Placental epithelial cell (primary cell): ENCODE measurements around the gene TAAR2. TPM values are rescaled to one million over a fixed set of nuclear protein-coding genes. Genes with fewer than 3 reads are reported as not detected.

Source experiments
- total RNA-seq: library from RNA; depleted of rRNA; stranded (reverse); fragments of >200 nt; gene quantifications from 2 replicates; pipeline ENCODE4 v1.2.3, GENCODE V29; 2012

The TAAR2 gene, protein sequence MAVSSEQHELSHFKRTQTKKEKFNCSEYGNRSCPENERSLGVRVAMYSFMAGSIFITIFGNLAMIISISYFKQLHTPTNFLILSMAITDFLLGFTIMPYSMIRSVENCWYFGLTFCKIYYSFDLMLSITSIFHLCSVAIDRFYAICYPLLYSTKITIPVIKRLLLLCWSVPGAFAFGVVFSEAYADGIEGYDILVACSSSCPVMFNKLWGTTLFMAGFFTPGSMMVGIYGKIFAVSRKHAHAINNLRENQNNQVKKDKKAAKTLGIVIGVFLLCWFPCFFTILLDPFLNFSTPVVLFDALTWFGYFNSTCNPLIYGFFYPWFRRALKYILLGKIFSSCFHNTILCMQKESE
- total RNA-seq = not detected in 2 replicates

GRCh38 chr6:132624175-132624574 is at the start of gene TAAR2:
TAAR2 (minus strand) TSS chr6:132624275; CDS start chr6:132624275, 0 bp downstream.

GRCh38 chr6:132659082-132659481 is 35.0 kb upstream of the TAAR2 start, which contains the start of gene TAAR1:
TAAR1 (minus strand) TSS chr6:132659182; CDS start chr6:132646003, 13,179 bp downstream.

DNA sequence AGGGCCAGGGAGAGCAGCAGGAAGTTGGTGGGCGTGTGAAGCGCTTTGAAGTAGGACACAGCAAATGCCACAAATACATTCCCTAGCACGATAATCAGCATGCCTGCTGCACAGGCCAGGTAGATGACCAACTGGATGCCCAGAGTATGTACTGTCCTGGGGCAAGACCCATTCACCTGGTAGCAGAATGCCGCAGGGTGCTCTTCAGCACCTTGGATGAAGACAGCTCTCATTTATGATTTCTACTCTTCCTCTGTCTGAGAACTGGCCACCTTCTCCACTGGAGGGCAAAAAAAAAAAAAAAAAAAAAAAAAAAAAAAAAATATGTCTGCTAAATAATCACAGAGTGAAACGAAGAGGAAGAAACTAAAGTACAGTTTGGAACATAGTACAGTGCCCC is 34.6 kb downstream of the TAAR2 start, which contains the start of gene TAAR5:
Gene TAAR5, minus strand, starts transcription at position 288 of the 400 bp plus-strand sequence. Its CDS starts 55 bp downstream, at position 233.

DNA sequence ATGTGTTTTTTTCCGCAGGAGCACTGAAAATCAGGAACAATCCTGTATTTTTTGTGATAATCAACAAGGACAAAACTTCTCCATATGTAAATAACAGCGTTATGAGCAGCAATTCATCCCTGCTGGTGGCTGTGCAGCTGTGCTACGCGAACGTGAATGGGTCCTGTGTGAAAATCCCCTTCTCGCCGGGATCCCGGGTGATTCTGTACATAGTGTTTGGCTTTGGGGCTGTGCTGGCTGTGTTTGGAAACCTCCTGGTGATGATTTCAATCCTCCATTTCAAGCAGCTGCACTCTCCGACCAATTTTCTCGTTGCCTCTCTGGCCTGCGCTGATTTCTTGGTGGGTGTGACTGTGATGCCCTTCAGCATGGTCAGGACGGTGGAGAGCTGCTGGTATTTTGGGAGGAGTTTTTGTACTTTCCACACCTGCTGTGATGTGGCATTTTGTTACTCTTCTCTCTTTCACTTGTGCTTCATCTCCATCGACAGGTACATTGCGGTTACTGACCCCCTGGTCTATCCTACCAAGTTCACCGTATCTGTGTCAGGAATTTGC is 53.8 kb downstream of the TAAR2 start, which contains the start of gene TAAR6:
Gene TAAR6, plus strand, starts transcription at position 102 of the 557 bp plus-strand sequence. Its CDS starts 0 bp downstream, at position 102.

Other genes starting within 250 kb of the TAAR2 start
- gene MOXD1, start 222.8 kb downstream of the TAAR2 start, total RNA-seq = 71.0 and 119 TPM in 2 replicates
- 20.0 and 55.7 TPM in 2 replicates for gene STX7, start 111.2 kb downstream of the TAAR2 start, total RNA-seq
- gene TAAR9, start 86.0 kb downstream of the TAAR2 start, total RNA-seq = not detected in 2 replicates
- not detected in 2 replicates for gene TAAR8, start 71.6 kb downstream of the TAAR2 start, total RNA-seq
- not detected in 2 replicates for gene TAAR6, start 54.0 kb downstream of the TAAR2 start, total RNA-seq
- not detected in 2 replicates for gene TAAR5, start 34.5 kb downstream of the TAAR2 start, total RNA-seq
- gene TAAR1, start 34.9 kb upstream of the TAAR2 start, total RNA-seq = not detected in 2 replicates
- not detected in 2 replicates for gene VNN1, start 89.8 kb upstream of the TAAR2 start, total RNA-seq
- gene VNN2, start 133.6 kb upstream of the TAAR2 start, total RNA-seq = not detected in 2 replicates
- gene SLC18B1, start 174.4 kb upstream of the TAAR2 start, total RNA-seq = 5.1 and 9.7 TPM in 2 replicates
- gene RPS12, start 190.3 kb upstream of the TAAR2 start, total RNA-seq = 1,026 and 1,376 TPM in 2 replicates